CD4-positive, alpha-beta memory T cell (primary cell): ENCODE results near the gene TRAF2. TPM values are rescaled to one million over a fixed set of nuclear protein-coding genes. Genes with fewer than 3 reads are reported as not detected.

Source experiments
- CTCF ChIA-PET: fragments of 350-600 bp; sonication (Branson Sonifier 250); formaldehyde crosslinking; loops from one replicate; lab custom pipeline; 2021; ENCODE audit warnings: inconsistent platforms; ENCODE audit not compliant: partially characterized antibody; lab: Charles Lee
- POLR2A ChIA-PET: fragments of 350-600 bp; sonication (Branson Sonifier 250); formaldehyde crosslinking; loops from one replicate; lab custom pipeline; 2021; ENCODE audit not compliant: partially characterized antibody; lab: Charles Lee
- DNase-seq, 5 donors: peaks; one replicate each; pipeline versions ENCODE4 v3.0.0 to v3.0.0-alpha.2; 2020 to 2022; ENCODE audit warnings: mixed read lengths in 1 of 5
- H3K27ac ChIP-seq: one replicate; pipeline ENCODE4 v1.7.0; 2013; ENCODE audit warnings: low read depth, low read length
- H3K27me3 ChIP-seq: 2 replicates; pipeline ENCODE4 v1.7.0; 2013; ENCODE audit warnings: mild to moderate bottlenecking, low read length, moderate library complexity; ENCODE audit not compliant: insufficient read depth
- H3K36me3 ChIP-seq: 2 replicates; pipeline ENCODE4 v1.7.0; 2013; ENCODE audit warnings: mild to moderate bottlenecking, low read length, moderate library complexity; ENCODE audit not compliant: insufficient read depth
- H3K4me1 ChIP-seq: 2 replicates; pipeline ENCODE4 v1.7.0; 2013; ENCODE audit warnings: mild to moderate bottlenecking, low read length, moderate library complexity; ENCODE audit not compliant: insufficient read depth
- H3K4me3 ChIP-seq, 2 donors: one replicate each; pipeline ENCODE4 v1.7.0; 2013; ENCODE audit warnings: low read length in 2 of 2, mild to moderate bottlenecking in 1 of 2
- H3K9me3 ChIP-seq, 2 donors: one replicate each; pipeline ENCODE4 v1.7.0; 2013; ENCODE audit warnings: low read length in 2 of 2, control low read depth in 1 of 2; ENCODE audit not compliant: control insufficient read depth in 1 of 2
- H3K27ac Mint-ChIP-seq, 7 donors: one replicate each; pipeline ENCODE4 v1.8.0; 2020 to 2021; ENCODE audit warnings: mixed read lengths in 7 of 7, mild to moderate bottlenecking in 6 of 7, inconsistent platforms in 3 of 7, moderate library complexity in 3 of 7
- H3K27me3 Mint-ChIP-seq, 2 donors: one replicate each; pipeline ENCODE4 v1.8.0; 2020 to 2021; ENCODE audit warnings: mixed read lengths in 2 of 2
- H3K36me3 Mint-ChIP-seq, 2 donors: one replicate each; pipeline ENCODE4 v1.8.0; 2020 to 2021; ENCODE audit warnings: mixed read lengths in 2 of 2, inconsistent platforms in 1 of 2, mild to moderate bottlenecking in 1 of 2
- H3K4me1 Mint-ChIP-seq, 4 donors: one replicate each; pipeline ENCODE4 v1.8.0; 2020 to 2021; ENCODE audit warnings: mixed read lengths in 4 of 4, mild to moderate bottlenecking in 1 of 4
- H3K4me3 Mint-ChIP-seq, 8 donors: one replicate each; pipeline ENCODE4 v1.8.0; 2020 to 2021; ENCODE audit warnings: mixed read lengths in 8 of 8, mild to moderate bottlenecking in 7 of 8, moderate library complexity in 6 of 8, inconsistent platforms in 3 of 8
- H3K9me3 Mint-ChIP-seq, 8 donors: one replicate each; pipeline ENCODE4 v1.8.0; 2020 to 2021; ENCODE audit warnings: mixed read lengths in 8 of 8, mild to moderate bottlenecking in 5 of 8, inconsistent platforms in 3 of 8, moderate library complexity in 1 of 8
- intact Hi-C: fragments of 100-400 bp; cut with micrococcal nuclease; formaldehyde crosslinking; loops from one replicate; pipeline ENCODE4 v1.15.1; 2023
- polyA plus RNA-seq, 2 donors: library from polyadenylated mRNA; unstranded; fragments of 300-500 nt; fragmentation: Illumina TruSeq; gene quantifications; one replicate each; pipeline ENCODE4 v1.2.3, GENCODE V29; 2021
- total RNA-seq, 2 experiments: library from RNA; stranded (reverse); gene quantifications; one replicate each; pipeline ENCODE4 v1.2.3, GENCODE V29; 2021

Gene TRAF2
- total and polyA plus RNA-seq, 4 experiments from 2014 or later: 11.1 to 43.2 (median 32.7) TPM

DNA sequence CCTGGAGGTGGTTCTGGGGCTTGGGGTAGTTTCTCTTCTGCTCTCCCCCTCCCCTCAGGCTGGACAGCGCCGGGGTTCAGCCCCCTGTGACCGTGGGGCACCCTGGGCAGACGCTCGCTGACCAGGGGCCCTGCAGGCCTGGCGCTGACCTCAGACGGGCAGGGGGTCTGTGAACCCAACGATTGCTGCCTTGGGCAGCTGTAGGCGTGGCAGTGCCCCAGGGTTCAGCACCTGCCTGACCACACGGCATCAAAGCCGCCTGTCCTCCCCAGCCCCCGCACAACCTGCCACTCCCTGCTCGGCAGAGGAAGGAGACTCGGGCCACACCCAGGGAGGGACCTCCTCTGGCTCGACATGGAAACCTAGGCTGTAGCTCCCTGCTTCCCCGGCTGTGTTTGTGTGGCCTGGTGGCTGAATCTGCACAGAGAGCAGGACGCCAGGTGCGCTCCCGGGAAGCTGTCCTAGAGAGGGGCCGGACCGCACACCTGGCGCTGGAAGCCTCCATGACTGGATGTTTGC lies 77.9 kb downstream of the TRAF2 start:
- intact Hi-C loops: no loop called here
- Mint-ChIP-seq H3K4me1 (peaks cover 23 to 53% (median 33%) of the 10 kb centered on the region in 4 donors), H3K36me3 (no peaks in the 10 kb centered on the region), H3K4me3 (peak overlapping the region in 5 of 8 donors; percentile 25 to 61 (median 51)), H3K9me3 (no peaks in the 10 kb centered on the region), H3K27ac (peak overlapping the region in 4 of 7 donors; percentile 64 to 72 (median 67)), H3K27me3 (no peaks in the 10 kb centered on the region)
- H3K9me3 ChIP-seq: no peaks in the 10 kb centered on the region
- no peak overlapping the region for H3K27ac ChIP-seq
- ChIA-PET CTCF (no interaction called here), POLR2A (interaction anchor here (1.0 to 9.2 kb wide), 2 partner anchors 11 to 14 kb away, joined by 5 to 75 read pairs; no protein-coding TSS in a partner anchor)
- H3K4me1 ChIP-seq: peaks cover 60% of the 10 kb centered on the region
- H3K36me3 ChIP-seq: no peaks in the 10 kb centered on the region
- H3K4me3 ChIP-seq: no peak overlapping the region
- no peaks in the 10 kb centered on the region for H3K27me3 ChIP-seq
- no peak for DNase-seq

DNA sequence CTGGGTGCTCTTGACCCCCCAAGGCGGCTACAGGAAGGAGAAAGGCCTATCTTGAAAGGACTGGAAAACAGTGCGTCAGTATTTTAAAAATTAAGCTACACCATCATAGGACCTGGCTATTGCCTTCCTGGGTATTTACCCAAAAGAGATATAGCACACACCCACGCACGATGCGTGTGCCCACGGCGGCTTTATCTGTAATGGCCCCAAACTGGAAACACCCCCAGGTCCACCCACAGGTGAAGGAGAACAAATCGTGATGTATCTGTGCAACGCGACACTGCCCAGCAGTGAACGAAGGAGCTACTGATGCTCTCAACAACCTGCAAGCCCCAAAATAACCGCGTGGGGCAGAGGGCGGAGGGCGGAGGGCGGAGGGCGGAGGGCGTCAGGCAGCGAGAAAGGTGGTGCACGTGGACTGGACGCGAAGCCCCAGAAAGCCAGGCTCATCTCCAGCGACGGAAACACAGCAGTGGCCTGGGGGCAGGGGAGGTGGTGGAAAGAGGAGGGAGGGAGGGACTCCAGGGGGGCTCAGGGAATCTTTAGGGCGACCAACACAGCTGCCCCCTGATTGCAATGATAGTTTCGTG lies 78.6 kb downstream of the TRAF2 start:
- no peak for DNase-seq
- no peaks in the 10 kb centered on the region for H3K36me3 Mint-ChIP-seq
- Histone ChIP-seq H3K9me3 (no peaks in the 10 kb centered on the region), H3K4me3 (no peak overlapping the region), H3K27me3 (no peaks in the 10 kb centered on the region), H3K36me3 (no peaks in the 10 kb centered on the region), H3K27ac (no peak overlapping the region), H3K4me1 (peaks cover 54% of the 10 kb centered on the region)
- intact Hi-C loops: no loop called here
- H3K27ac Mint-ChIP-seq: peak overlapping the region in 5 of 7 donors; percentile 53 to 91 (median 72)
- H3K4me3 Mint-ChIP-seq: peak overlapping the region in 6 of 8 donors; percentile 26 to 61 (median 54)
- ChIA-PET CTCF (interaction anchor here (0.6 to 0.8 kb wide), 2 partner anchors 16 to 70 kb away, joined by 3 read pairs; no protein-coding TSS in a partner anchor), POLR2A (interaction anchor here (1.0 to 9.2 kb wide), 3 partner anchors 10 to 27 kb away, joined by 5 to 75 read pairs (median 13); partner anchors contain the start of gene PAXX)
- H3K4me1 Mint-ChIP-seq: peaks cover 23 to 48% (median 33%) of the 10 kb centered on the region in 4 donors
- no peaks in the 10 kb centered on the region for H3K27me3 Mint-ChIP-seq
- no peaks in the 10 kb centered on the region for H3K9me3 Mint-ChIP-seq

DNA sequence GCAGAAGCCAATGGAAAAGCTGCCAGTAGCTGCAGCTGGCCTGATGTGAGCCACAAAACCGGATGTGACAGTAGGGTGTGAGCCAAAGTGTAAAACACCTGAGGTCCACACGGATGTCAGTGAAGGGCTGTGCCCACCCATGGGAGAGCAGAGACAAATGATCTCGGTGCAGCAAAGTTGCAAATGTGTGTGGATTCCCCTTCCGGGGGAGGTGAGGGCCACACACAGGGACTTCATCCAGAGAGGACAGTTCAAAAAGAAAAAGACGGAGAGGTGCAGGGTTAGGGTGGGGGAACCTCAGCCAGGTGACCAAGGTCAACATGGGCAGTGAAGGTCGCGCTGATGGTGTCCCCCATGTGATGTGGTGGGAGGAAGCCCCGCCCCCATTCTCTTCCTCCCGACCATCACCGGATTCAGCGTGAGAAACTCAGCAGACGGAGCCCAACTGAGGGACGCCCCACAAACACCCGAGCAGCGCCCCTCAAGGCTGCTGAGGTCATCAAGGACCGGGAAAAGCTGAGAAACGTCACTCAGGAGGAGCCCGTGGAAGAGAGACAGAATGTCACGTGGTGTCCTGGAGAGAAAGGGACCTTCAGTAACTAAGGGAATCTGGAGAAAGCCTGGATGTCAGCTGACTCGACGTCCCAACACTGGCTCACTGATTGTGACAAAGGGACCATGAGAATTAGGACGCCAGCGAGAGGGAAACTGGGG lies 79.6 kb downstream of the TRAF2 start:
- peaks cover 47% of the 10 kb centered on the region for H3K4me1 ChIP-seq
- ChIA-PET CTCF (interaction anchor here (1.4 to 2.2 kb wide), 3 partner anchors 18 to 174 kb away, joined by 3 to 6 read pairs (median 5); no protein-coding TSS in a partner anchor), POLR2A (interaction anchor here (1.4 to 9.2 kb wide), 4 partner anchors 9 to 26 kb away, joined by 3 to 75 read pairs (median 10); partner anchors contain the start of gene PAXX)
- Mint-ChIP-seq H3K27me3 (no peaks in the 10 kb centered on the region), H3K9me3 (no peaks in the 10 kb centered on the region), H3K36me3 (no peaks in the 10 kb centered on the region), H3K4me1 (peaks cover 19 to 38% (median 30%) of the 10 kb centered on the region in 4 donors), H3K27ac (peak overlapping the region; percentile 77 to 91 (median 88)), H3K4me3 (peak overlapping the region; percentile 70 to 86 (median 79))
- DNase-seq: peak; percentile 41 to 71 (median 48)
- H3K9me3 ChIP-seq: no peaks in the 10 kb centered on the region
- peak overlapping the region; percentile 42 for H3K27ac ChIP-seq
- intact Hi-C loops: no loop called here
- H3K27me3 ChIP-seq: no peaks in the 10 kb centered on the region
- H3K36me3 ChIP-seq: no peaks in the 10 kb centered on the region
- H3K4me3 ChIP-seq: no peak overlapping the region

DNA sequence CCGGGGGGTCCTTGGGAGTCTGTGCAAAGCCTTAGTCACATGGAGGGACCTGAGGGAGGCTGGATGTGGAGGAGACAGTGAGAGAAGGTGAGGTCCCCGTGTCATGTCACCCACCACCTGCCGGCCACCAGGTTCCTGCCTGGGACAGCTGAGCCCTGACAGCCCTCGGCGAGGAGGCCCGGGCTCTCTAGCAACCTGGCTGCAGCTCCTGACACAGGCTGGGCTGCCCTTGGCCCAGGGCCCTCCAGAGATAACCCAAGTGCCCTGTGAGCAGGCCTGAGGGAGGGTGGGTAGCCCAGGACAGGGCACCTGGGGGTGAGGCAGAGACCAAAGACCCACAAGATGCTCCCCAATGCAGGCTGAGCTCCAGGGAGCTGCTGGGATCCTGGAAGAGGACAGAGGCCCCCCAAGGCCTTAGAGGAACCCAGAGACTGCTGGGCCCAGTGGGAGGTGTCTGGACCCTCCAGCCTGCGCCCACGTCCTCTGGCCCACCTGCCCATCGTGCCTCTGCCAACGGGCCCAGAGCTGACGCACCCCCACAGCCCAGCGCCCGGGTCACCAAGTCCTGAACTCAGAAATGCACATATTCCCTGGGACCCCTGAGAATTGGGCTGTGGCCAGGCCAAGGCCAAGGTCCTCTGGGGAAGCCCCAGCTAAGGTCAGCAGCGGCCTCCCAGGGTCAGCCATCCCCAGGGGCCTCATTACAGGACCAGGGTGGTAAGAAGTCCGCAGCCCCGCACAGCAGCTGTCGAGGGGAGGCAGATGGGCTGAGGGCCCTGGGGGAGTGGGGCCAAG lies 82.2 kb downstream of the TRAF2 start:
- DNase-seq: no peak
- no peak overlapping the region for H3K27ac Mint-ChIP-seq
- intact Hi-C loops: no loop called here
- Histone ChIP-seq H3K4me1 (peaks cover 30% of the 10 kb centered on the region), H3K36me3 (no peaks in the 10 kb centered on the region), H3K4me3 (no peak overlapping the region), H3K9me3 (no peaks in the 10 kb centered on the region), H3K27me3 (no peaks in the 10 kb centered on the region), H3K27ac (no peak overlapping the region)
- H3K4me3 Mint-ChIP-seq: no peak overlapping the region
- no peaks in the 10 kb centered on the region for H3K36me3 Mint-ChIP-seq
- CTCF ChIA-PET: interaction anchor here (1.1 kb wide), 1 partner anchor 16 kb away, joined by 3 read pairs; no protein-coding TSS in a partner anchor
- POLR2A ChIA-PET: interaction anchor here (1.1 to 1.7 kb wide), 2 partner anchors 8 to 10 kb away, joined by 4 to 7 read pairs; no protein-coding TSS in a partner anchor
- no peaks in the 10 kb centered on the region for H3K9me3 Mint-ChIP-seq
- peaks cover 14 to 25% (median 19%) of the 10 kb centered on the region in 4 donors for H3K4me1 Mint-ChIP-seq
- no peaks in the 10 kb centered on the region for H3K27me3 Mint-ChIP-seq

DNA sequence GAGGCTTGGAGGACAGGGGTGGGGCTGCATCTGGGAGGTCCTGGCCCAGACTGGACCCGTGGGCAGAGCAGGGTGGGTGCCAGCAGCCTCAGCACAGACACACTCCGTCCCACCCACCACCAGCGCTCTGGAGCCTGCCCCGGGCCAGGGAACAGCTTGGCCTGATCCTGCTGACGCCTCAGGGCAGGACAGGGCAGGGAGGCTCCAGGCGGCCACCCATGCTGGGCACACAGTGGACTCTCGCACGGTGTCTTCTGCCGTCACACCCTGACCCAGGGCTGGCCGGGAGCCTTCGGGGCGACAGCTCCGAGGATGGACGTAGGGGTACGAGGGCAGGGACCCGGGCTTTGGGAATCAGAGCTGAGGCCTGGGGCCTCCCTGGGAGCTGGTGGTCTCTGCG lies 82.8 kb downstream of the TRAF2 start:
- no peaks in the 10 kb centered on the region for H3K27me3 Mint-ChIP-seq
- intact Hi-C loops: no loop called here
- H3K4me1 ChIP-seq: peaks cover 30% of the 10 kb centered on the region
- no peaks in the 10 kb centered on the region for H3K27me3 ChIP-seq
- H3K9me3 Mint-ChIP-seq: no peaks in the 10 kb centered on the region
- no peaks in the 10 kb centered on the region for H3K36me3 ChIP-seq
- no peak overlapping the region for H3K4me3 ChIP-seq
- no peaks in the 10 kb centered on the region for H3K9me3 ChIP-seq
- H3K27ac ChIP-seq: no peak overlapping the region
- ChIA-PET CTCF (interaction anchor here (1.1 kb wide), 1 partner anchor 16 kb away, joined by 3 read pairs; no protein-coding TSS in a partner anchor), POLR2A (interaction anchor here (1.1 to 1.7 kb wide), 2 partner anchors 9 kb away, joined by 4 to 7 read pairs; no protein-coding TSS in a partner anchor)
- no peak for DNase-seq
- H3K36me3 Mint-ChIP-seq: no peaks in the 10 kb centered on the region
- no peak overlapping the region for H3K27ac Mint-ChIP-seq
- no peak overlapping the region for H3K4me3 Mint-ChIP-seq
- H3K4me1 Mint-ChIP-seq: peaks cover 14 to 28% (median 21%) of the 10 kb centered on the region in 4 donors

DNA sequence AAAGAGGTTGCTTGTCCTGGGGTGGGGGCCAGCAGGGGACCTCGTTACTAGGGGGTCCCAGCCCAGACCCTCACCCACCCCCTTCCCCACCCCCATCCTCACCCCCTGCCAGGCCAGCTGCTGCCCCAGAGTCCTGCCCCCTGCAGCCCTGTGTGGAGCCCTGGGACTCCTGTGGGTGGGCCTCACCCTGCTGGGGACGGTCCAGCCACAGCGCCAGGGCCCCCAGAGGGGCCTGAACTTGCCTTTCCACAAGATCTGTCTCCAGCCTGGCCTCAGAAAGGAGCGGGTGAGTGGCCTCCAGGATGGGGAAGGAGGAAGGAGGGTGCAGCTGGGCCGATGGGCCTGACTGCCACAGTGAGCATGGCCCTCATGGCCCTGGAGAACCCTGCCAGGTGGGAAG lies 83.5 kb downstream of the TRAF2 start:
- Histone ChIP-seq H3K9me3 (no peaks in the 10 kb centered on the region), H3K4me1 (peaks cover 30% of the 10 kb centered on the region), H3K27ac (no peak overlapping the region), H3K27me3 (no peaks in the 10 kb centered on the region), H3K4me3 (no peak overlapping the region), H3K36me3 (no peaks in the 10 kb centered on the region)
- intact Hi-C loops: loop anchor here (10.0 kb wide), 1 partner anchor 55 kb away; the partner anchor contains the start of gene ABCA2
- no peak overlapping the region for H3K27ac Mint-ChIP-seq
- peaks cover 12 to 28% (median 19%) of the 10 kb centered on the region in 4 donors for H3K4me1 Mint-ChIP-seq
- DNase-seq: no peak
- ChIA-PET POLR2A (no interaction called here), CTCF (no interaction called here)
- no peak overlapping the region for H3K4me3 Mint-ChIP-seq
- no peaks in the 10 kb centered on the region for H3K27me3 Mint-ChIP-seq
- H3K9me3 Mint-ChIP-seq: no peaks in the 10 kb centered on the region
- H3K36me3 Mint-ChIP-seq: no peaks in the 10 kb centered on the region
